HCEC 1CT (cell line): ENCODE measurements around the gene ZNF665.
"Not testable (repeated sequence)": the region's sequence is repeated elsewhere in the genome, so short reads cannot be mapped to it uniquely, and the experiment has no call there.

Experiments used
- DNase-seq: peaks from one replicate; pipeline ENCODE4 v3.0.0-alpha.2; 2017

The ZNF665 gene

GRCh38 chr19:53192771-53193534, at the start of gene ZNF665:
Gene ZNF665, minus strand, starts transcription at chr19:53193358. Its CDS starts 10,460 bp downstream, at chr19:53182898.
- peak; percentile 78 for DNase-seq

GRCh38 chr19:53237114-53237777, 44.1 kb upstream of the ZNF665 start:
- no peak for DNase-seq

GRCh38 chr19:53224606-53225005, 31.4 kb upstream of the ZNF665 start:
- no peak for DNase-seq

GRCh38 chr19:53222716-53223115, 29.6 kb upstream of the ZNF665 start:
- DNase-seq, result not testable (repeated sequence)

- no peak for DNase-seq
Observed at GRCh38 chr19:53212703-53213320, 19.7 kb upstream of the ZNF665 start.

- not testable (repeated sequence) for DNase-seq
Observed at GRCh38 chr19:53211554-53211953, 18.4 kb upstream of the ZNF665 start.

GRCh38 chr19:53196777-53197396, 3.7 kb upstream of the ZNF665 start:
- DNase-seq, result peak; percentile 63

- DNase-seq, result peak; percentile 60
Observed at GRCh38 chr19:53195265-53195903, 2.2 kb upstream of the ZNF665 start.

GRCh38 chr19:53193535-53194222, 521 bp upstream of the ZNF665 start:
- no peak for DNase-seq

GRCh38 chr19:53190253-53190652, 2.9 kb downstream of the ZNF665 start:
- DNase-seq, result no peak

GRCh38 chr19:53189691-53190198, 3.4 kb downstream of the ZNF665 start:
- DNase-seq, result not testable (repeated sequence)

- DNase-seq, result not testable (repeated sequence)
Observed at GRCh38 chr19:53185155-53185882, 7.8 kb downstream of the ZNF665 start.

- DNase-seq, result peak; percentile 39
Observed at GRCh38 chr19:53183146-53183764, 9.9 kb downstream of the ZNF665 start.

- no peak for DNase-seq
Observed at GRCh38 chr19:53182202-53182601, 11.0 kb downstream of the ZNF665 start.

- DNase-seq, result no peak
Observed at GRCh38 chr19:53177986-53178385, 15.2 kb downstream of the ZNF665 start.

- DNase-seq, result no peak
Observed at GRCh38 chr19:53172889-53173288, 20.3 kb downstream of the ZNF665 start.

- DNase-seq, result no peak
Observed at GRCh38 chr19:53165691-53166091, 27.5 kb downstream of the ZNF665 start.

GRCh38 chr19:53161123-53161522, 32.0 kb downstream of the ZNF665 start:
- no peak for DNase-seq

- no peak for DNase-seq
Observed at GRCh38 chr19:53160350-53160749, 32.8 kb downstream of the ZNF665 start.

GRCh38 chr19:53158119-53158656, 35.0 kb downstream of the ZNF665 start:
- no peak for DNase-seq

- DNase-seq, result no peak
Observed at GRCh38 chr19:53157626-53158025, 35.5 kb downstream of the ZNF665 start.
